NCI-H526 (cell line): ENCODE measurements around the gene SEC16B.

Source experiments
- DNase-seq, 2 experiments: peaks; one replicate each; lab custom pipeline; 2025; lab: John Stamatoyannopoulos, UW

Gene SEC16B

GRCh38 chr1:177979272-177979671, 9.4 kb upstream of the SEC16B start:
- no peak for DNase-seq

- no peak for DNase-seq
Measured at GRCh38 chr1:177978530-177978929, 8.7 kb upstream of the SEC16B start.

GRCh38 chr1:177977141-177977540, 7.3 kb upstream of the SEC16B start:
- no peak for DNase-seq

- DNase-seq = no peak
Measured at GRCh38 chr1:177976596-177976995, 6.7 kb upstream of the SEC16B start.

GRCh38 chr1:177975588-177976495, 6.0 kb upstream of the SEC16B start:
- DNase-seq = no peak

GRCh38 chr1:177973585-177973984, 3.7 kb upstream of the SEC16B start:
- no peak for DNase-seq

GRCh38 chr1:177969109-177969508, 749 bp downstream of the SEC16B start:
- no peak for DNase-seq

GRCh38 chr1:177966199-177966598, 3.7 kb downstream of the SEC16B start:
- DNase-seq = no peak

- no peak for DNase-seq
Measured at GRCh38 chr1:177965293-177965692, 4.6 kb downstream of the SEC16B start.

GRCh38 chr1:177964336-177964735, 5.5 kb downstream of the SEC16B start:
- DNase-seq = no peak

- DNase-seq = no peak
Measured at GRCh38 chr1:177960939-177961622, 8.8 kb downstream of the SEC16B start.

- peak; percentile 51 to 78 for DNase-seq
Measured at GRCh38 chr1:177959811-177960515, 9.9 kb downstream of the SEC16B start.

- no peak for DNase-seq
Measured at GRCh38 chr1:177958092-177958491, 11.8 kb downstream of the SEC16B start.

GRCh38 chr1:177954076-177954475, 15.8 kb downstream of the SEC16B start:
- no peak for DNase-seq

GRCh38 chr1:177953549-177953948, 16.3 kb downstream of the SEC16B start:
- no peak for DNase-seq

GRCh38 chr1:177952691-177953090, 17.2 kb downstream of the SEC16B start:
- DNase-seq = no peak

- no peak for DNase-seq
Measured at GRCh38 chr1:177952249-177952648, 17.6 kb downstream of the SEC16B start.

- no peak for DNase-seq
Measured at GRCh38 chr1:177950506-177950905, 19.4 kb downstream of the SEC16B start.

- DNase-seq = peak; percentile 87 to 96
Measured at GRCh38 chr1:177948336-177948972, 21.4 kb downstream of the SEC16B start.

GRCh38 chr1:177947623-177948022, 22.2 kb downstream of the SEC16B start:
- DNase-seq = peak in 1 of 2 experiments; percentile 18

GRCh38 chr1:177945943-177946650, 23.8 kb downstream of the SEC16B start:
- DNase-seq = peak; percentile 76 to 94
